IMR-90 (cell line): Measurements from ENCODE around the gene BACE1. TPM values are rescaled to one million over a fixed set of nuclear protein-coding genes. Genes with fewer than 3 reads are reported as not detected.

Source experiments
- ATAC-seq: fragments of 200-7000 bp; cut with Tn5 transposase; 2 replicates; pipeline ENCODE4 v1.9.1; 2020; ENCODE audit warnings: low read depth, mild to moderate bottlenecking, moderate library complexity
- BruUV-seq: library from RNA; stranded (reverse); fragments of 400-500 nt; replicated peaks from 2 replicates; lab custom pipeline; 2021; lab: Mats Ljungman, UMichigan
- CTCF ChIA-PET: fragments of 300-600 bp; formaldehyde crosslinking; extraction: SDS; loops from one replicate; lab custom pipeline; 2021; ENCODE audit warnings: antibody characterized with exemption; lab: Yijun Ruan, JAX
- POLR2A ChIA-PET: fragments of 300-600 bp; sonication (Branson Sonifier 250); formaldehyde crosslinking; loops from one replicate; lab custom pipeline; 2022; ENCODE audit warnings: antibody characterized with exemption; ENCODE audit not compliant: unreplicated experiment; lab: Charles Lee
- DNase-seq: peaks from one replicate; pipeline ENCODE4 v3.0.0; 2013
- H2AFZ ChIP-seq: replicated peaks from 2 replicates; pipeline ENCODE3; 2013; ENCODE audit warnings: low read length, mild to moderate bottlenecking; ENCODE audit not compliant: poor library complexity
- H2AK5ac ChIP-seq: 2 replicates; pipeline ENCODE4 v1.6.1; 2013; ENCODE audit warnings: low read depth, low read length, inconsistent platforms
- H2AK9ac ChIP-seq: replicated peaks from 2 replicates; pipeline ENCODE3; 2013; ENCODE audit warnings: mild to moderate bottlenecking, low read depth, low read length, moderate library complexity; ENCODE audit not compliant: poor library complexity
- H2BK120ac ChIP-seq: 2 replicates; pipeline ENCODE4 v1.6.1; 2013; ENCODE audit warnings: low read depth, low read length, inconsistent platforms
- H2BK15ac ChIP-seq: 3 replicates; pipeline ENCODE4 v1.6.1; 2013; ENCODE audit warnings: low read depth, low read length, inconsistent platforms
- H2BK20ac ChIP-seq: 2 replicates; pipeline ENCODE4 v1.6.1; 2013; ENCODE audit warnings: low read depth, mild to moderate bottlenecking, inconsistent platforms, low read length, moderate library complexity
- H2BK5ac ChIP-seq: 2 replicates; pipeline ENCODE4 v1.6.1; 2013; ENCODE audit warnings: mild to moderate bottlenecking, low read depth, low read length, inconsistent platforms; ENCODE audit not compliant: poor library complexity, severe bottlenecking
- H3K14ac ChIP-seq: replicated peaks from 2 replicates; pipeline ENCODE4 v1.6.1; 2013; ENCODE audit warnings: low read depth, low read length, inconsistent platforms
- H3K18ac ChIP-seq: 2 replicates; pipeline ENCODE4 v1.6.1; 2013; ENCODE audit warnings: low read depth, low read length, control low read depth
- H3K23ac ChIP-seq: 2 replicates; pipeline ENCODE4 v1.6.1; 2013; ENCODE audit warnings: low read depth, low read length, inconsistent platforms
- H3K27ac ChIP-seq: 2 replicates; pipeline ENCODE4 v1.5.1; 2013; ENCODE audit warnings: mild to moderate bottlenecking, control low read depth, low read length; ENCODE audit not compliant: insufficient read depth
- H3K27me3 ChIP-seq: 2 replicates; pipeline ENCODE4 v1.6.1; 2013; ENCODE audit warnings: low read length; ENCODE audit not compliant: control insufficient read depth, insufficient read depth
- H3K36me3 ChIP-seq: 2 replicates; pipeline ENCODE4 v1.6.1; 2013; ENCODE audit warnings: low read length, mixed read lengths; ENCODE audit not compliant: control insufficient read depth, insufficient read depth
- H3K4ac ChIP-seq: 2 replicates; pipeline ENCODE4 v1.6.1; 2013; ENCODE audit warnings: low read depth, low read length, inconsistent platforms
- H3K4me1 ChIP-seq: 2 replicates; pipeline ENCODE4 v1.6.1; 2013; ENCODE audit warnings: low read length, mixed read lengths; ENCODE audit not compliant: control insufficient read depth, insufficient read depth
- H3K4me2 ChIP-seq: 2 replicates; pipeline ENCODE4 v1.6.1; 2013; ENCODE audit warnings: low read depth, mild to moderate bottlenecking, control low read depth, low read length, moderate library complexity
- H3K4me3 ChIP-seq: 2 replicates; pipeline ENCODE4 v1.5.1; 2013; ENCODE audit warnings: low read depth, mild to moderate bottlenecking, control low read depth, low read length, moderate library complexity; ENCODE audit not compliant: insufficient read depth
- H3K56ac ChIP-seq: 2 replicates; pipeline ENCODE4 v1.6.1; 2013; ENCODE audit warnings: low read length, inconsistent platforms; ENCODE audit not compliant: insufficient read depth; ENCODE audit errors: extremely low read depth
- H3K79me1 ChIP-seq, 2 experiments: 2 replicates each; pipeline ENCODE4 v1.6.1; 2013; ENCODE audit warnings: low read length in 2 of 2, inconsistent platforms in 1 of 2, low read depth in 1 of 2
- H3K9ac ChIP-seq: 2 replicates; pipeline ENCODE4 v1.6.1; 2013; ENCODE audit warnings: low read depth, low read length, control low read depth
- H3K9me1 ChIP-seq: 2 replicates; pipeline ENCODE4 v1.6.1; 2013; ENCODE audit warnings: low read length, inconsistent platforms; ENCODE audit not compliant: insufficient read depth
- H3K9me3 ChIP-seq: 2 replicates; pipeline ENCODE4 v1.6.1; 2013; ENCODE audit warnings: low read length; ENCODE audit not compliant: control insufficient read depth, insufficient read depth
- H4K20me1 ChIP-seq: 2 replicates; pipeline ENCODE4 v1.6.1; 2013; ENCODE audit warnings: low read length, inconsistent platforms; ENCODE audit not compliant: insufficient read depth
- H4K5ac ChIP-seq: 2 replicates; pipeline ENCODE4 v1.6.1; 2013; ENCODE audit warnings: mild to moderate bottlenecking, low read depth, low read length, control low read depth
- H4K8ac ChIP-seq, 2 experiments: 2 replicates each; pipeline ENCODE4 v1.6.1; 2013; ENCODE audit warnings: low read depth in 2 of 2, low read length in 2 of 2, control low read depth in 1 of 2, inconsistent platforms in 1 of 2
- H4K91ac ChIP-seq: 2 replicates; pipeline ENCODE4 v1.6.1; 2013; ENCODE audit warnings: low read depth, low read length, inconsistent platforms; ENCODE audit not compliant: insufficient read depth
- BHLHE40 ChIP-seq: fragments of 150-350 bp; IDR thresholded peaks from 2 replicates; pipeline ENCODE4 v1.6.1; 2016; ENCODE audit warnings: mild to moderate bottlenecking, low read depth, low read length
- CEBPB ChIP-seq: IDR thresholded peaks from 2 replicates; pipeline ENCODE4 v1.6.1; 2012; ENCODE audit warnings: low read depth, low read length, improper control_type of control experiment
- CHD1 ChIP-seq: IDR thresholded peaks from 2 replicates; pipeline ENCODE4 v1.6.1; 2012; ENCODE audit warnings: low read depth, low read length, improper control_type of control experiment
- FOS ChIP-seq: fragments of 150-350 bp; IDR thresholded peaks from 2 replicates; pipeline ENCODE4 v1.6.1; 2016; ENCODE audit warnings: low read depth, low read length
- MAFK ChIP-seq: IDR thresholded peaks from 2 replicates; pipeline ENCODE4 v1.6.1; 2012; ENCODE audit warnings: low read depth, low read length, improper control_type of control experiment
- MAZ ChIP-seq: IDR thresholded peaks from 2 replicates; pipeline ENCODE4 v1.6.1; 2012; ENCODE audit warnings: low read depth, mild to moderate bottlenecking, low read length, improper control_type of control experiment, moderate library complexity, borderline replicate concordance
- MXI1 ChIP-seq: IDR thresholded peaks from 2 replicates; pipeline ENCODE4 v1.6.1; 2012; ENCODE audit warnings: low read depth, mild to moderate bottlenecking, low read length, moderate library complexity, borderline replicate concordance
- NFE2L2 ChIP-seq: fragments of 150-350 bp; IDR thresholded peaks from 2 replicates; pipeline ENCODE4 v1.6.1; 2016; ENCODE audit warnings: low read depth, mild to moderate bottlenecking, low read length
- POLR2A ChIP-seq: IDR thresholded peaks from 2 replicates; pipeline ENCODE4 v1.6.1; 2012; ENCODE audit warnings: mild to moderate bottlenecking, low read depth, low read length
- RAD21 ChIP-seq: IDR thresholded peaks from 2 replicates; pipeline ENCODE4 v1.6.1; 2012; ENCODE audit warnings: low read length, improper control_type of control experiment
- RCOR1 ChIP-seq: IDR thresholded peaks from 2 replicates; pipeline ENCODE4 v1.6.1; 2012; ENCODE audit warnings: mild to moderate bottlenecking, low read length, improper control_type of control experiment; ENCODE audit not compliant: insufficient replicate concordance
- RFX5 ChIP-seq: IDR thresholded peaks from 2 replicates; pipeline ENCODE4 v1.8.0; 2012; ENCODE audit warnings: low read depth, mild to moderate bottlenecking, low read length, moderate library complexity
- SMC3 ChIP-seq: fragments of 150-350 bp; IDR thresholded peaks from 2 replicates; pipeline ENCODE4 v1.6.1; 2016; ENCODE audit warnings: low read depth, mild to moderate bottlenecking, antibody characterized with exemption, low read length, moderate library complexity
- WGBS, 2 experiments: methylation state at CpG; one replicate each; pipeline versions ENCODE4 v1.1.5 to v1.1.7; 2013; ENCODE audit warnings: missing lambda C conversion rate in 2 of 2; ENCODE audit not compliant: insufficient read length in 1 of 2; ENCODE audit errors: extremely low coverage in 2 of 2; 5-methylcytosine and 5-hydroxymethylcytosine counted together
- dilution Hi-C: fragments of 300-500 bp; cut with HindIII; formaldehyde crosslinking; loops from one replicate; pipeline ENCODE4 v1.14.3; 2018; ENCODE audit warnings: low sequenced_read_pairs; ENCODE audit not compliant: unreplicated experiment
- in situ Hi-C: fragments of 300-500 bp; cut with MboI; formaldehyde crosslinking; loops from 3 replicates; pipeline ENCODE4 v1.14.3; 2019; ENCODE audit warnings: low sequenced_read_pairs, inconsistent platforms, mixed read lengths
- intact Hi-C: fragments of 100-400 bp; cut with micrococcal nuclease; formaldehyde crosslinking; loops from 2 replicates; pipeline ENCODE4 v1.10.0; 2022
- polyA plus RNA-seq, 3 experiments: library from polyadenylated mRNA; depleted of rRNA; stranded (reverse); fragments of >200 nt; gene quantifications; 2 replicates each; pipeline ENCODE4 v1.2.3, GENCODE V29; 2012; ENCODE audit warnings: low replicate concordance in 1 of 3
- total RNA-seq: library from RNA; depleted of rRNA; stranded (reverse); fragments of >200 nt; gene quantifications from 2 replicates; pipeline ENCODE4 v1.2.3, GENCODE V29; 2012
- TF ChIP-seq, protein P1 (sequence below): fragments of 150-350 bp; IDR thresholded peaks from 2 replicates; pipeline ENCODE4 v1.6.1; 2017; ENCODE audit warnings: mild to moderate bottlenecking, antibody characterized with exemption, low read length, low read depth
- TF ChIP-seq, protein P2 (sequence below): conservative IDR thresholded peaks from 2 replicates; pipeline ENCODE4 v1.5.1; 2012; ENCODE audit warnings: mild to moderate bottlenecking, low read depth, low read length, improper control_type of control experiment
- TF ChIP-seq, protein P3 (sequence below): fragments of 150-350 bp; IDR thresholded peaks from 2 replicates; pipeline ENCODE4 v1.6.1; 2016; ENCODE audit warnings: low read depth, mild to moderate bottlenecking, low read length, moderate library complexity, borderline replicate concordance

Gene BACE1
- total and polyA plus RNA-seq, 2 of the 4 experiments (the other 2 are of a cell fraction) = 27.6 to 50.6 TPM

DNA sequence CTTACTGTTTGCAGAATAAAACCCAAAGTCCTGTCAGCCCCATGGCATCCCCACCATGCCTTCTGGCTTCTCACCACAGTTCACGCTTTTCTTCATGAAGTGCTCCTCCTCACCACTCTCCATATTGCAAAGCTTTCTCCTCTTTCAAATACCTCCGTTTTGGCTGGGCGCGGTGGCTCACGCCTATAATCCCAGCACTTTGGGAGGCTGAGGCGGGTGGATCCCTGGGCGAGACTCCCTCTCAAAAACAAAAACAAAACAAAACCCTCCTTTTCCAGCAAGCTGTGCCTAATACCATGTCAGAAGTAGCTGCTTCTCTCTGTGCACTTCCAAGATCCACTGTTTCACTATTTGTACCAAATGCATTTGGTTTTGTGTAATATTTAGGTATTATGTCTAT is 6.7 kb downstream of the BACE1 start:
- Histone ChIP-seq H3K18ac (no peak overlapping the region), H3K4me3 (no peak overlapping the region), H2AFZ (no peak overlapping the region), H3K27ac (no peak overlapping the region), H3K79me1 (peaks cover 18 to 48% of the 10 kb centered on the region in 2 experiments), H3K4me1 (peaks cover under 1% of the 10 kb centered on the region; the same call in 1 of the 2 replicates), H3K27me3 (no peaks in the 10 kb centered on the region), H2BK5ac (no peak overlapping the region), H2AK5ac (no peak overlapping the region), H3K36me3 (peaks cover 5% of the 10 kb centered on the region), H2BK120ac (no peak overlapping the region), H3K9me1 (peaks cover 9% of the 10 kb centered on the region; the same call in 1 of the 2 replicates), H3K56ac (no peak overlapping the region), H3K4me2 (no peak overlapping the region), H3K23ac (no peak overlapping the region), H3K4ac (no peak overlapping the region), H2BK20ac (no peak overlapping the region), H3K9me3 (no peaks in the 10 kb centered on the region), H4K8ac (no peak overlapping the region), H3K14ac (no peak overlapping the region), H3K9ac (no peak overlapping the region), H4K20me1 (peaks cover 8% of the 10 kb centered on the region), H4K5ac (no peak overlapping the region), H2BK15ac (no peak overlapping the region), H2AK9ac (no peak overlapping the region), H4K91ac (no peak overlapping the region)
- in situ Hi-C loops = no loop called here
- dilution Hi-C loops = no loop called here
- 80% methylated on average over 1 of the region's 7 CpGs; no CpG with 5 or more reads in 1 of the 2 experiments for WGBS, 2 experiments
- ChIA-PET POLR2A (no interaction called here), CTCF (no interaction called here)
- TF ChIP-seq CEBPB (no peak), MAFK (no peak), SMC3 (no peak), CHD1 (no peak), RCOR1 (no peak), FOS (no peak), RAD21 (no peak), POLR2A (no peak), MAZ (no peak), MXI1 (no peak), RFX5 (no peak), NFE2L2 (no peak), BHLHE40 (no peak)
- TF ChIP-seq, protein P1, sequence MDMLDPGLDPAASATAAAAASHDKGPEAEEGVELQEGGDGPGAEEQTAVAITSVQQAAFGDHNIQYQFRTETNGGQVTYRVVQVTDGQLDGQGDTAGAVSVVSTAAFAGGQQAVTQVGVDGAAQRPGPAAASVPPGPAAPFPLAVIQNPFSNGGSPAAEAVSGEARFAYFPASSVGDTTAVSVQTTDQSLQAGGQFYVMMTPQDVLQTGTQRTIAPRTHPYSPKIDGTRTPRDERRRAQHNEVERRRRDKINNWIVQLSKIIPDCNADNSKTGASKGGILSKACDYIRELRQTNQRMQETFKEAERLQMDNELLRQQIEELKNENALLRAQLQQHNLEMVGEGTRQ = no peak
- TF ChIP-seq, protein P2, sequence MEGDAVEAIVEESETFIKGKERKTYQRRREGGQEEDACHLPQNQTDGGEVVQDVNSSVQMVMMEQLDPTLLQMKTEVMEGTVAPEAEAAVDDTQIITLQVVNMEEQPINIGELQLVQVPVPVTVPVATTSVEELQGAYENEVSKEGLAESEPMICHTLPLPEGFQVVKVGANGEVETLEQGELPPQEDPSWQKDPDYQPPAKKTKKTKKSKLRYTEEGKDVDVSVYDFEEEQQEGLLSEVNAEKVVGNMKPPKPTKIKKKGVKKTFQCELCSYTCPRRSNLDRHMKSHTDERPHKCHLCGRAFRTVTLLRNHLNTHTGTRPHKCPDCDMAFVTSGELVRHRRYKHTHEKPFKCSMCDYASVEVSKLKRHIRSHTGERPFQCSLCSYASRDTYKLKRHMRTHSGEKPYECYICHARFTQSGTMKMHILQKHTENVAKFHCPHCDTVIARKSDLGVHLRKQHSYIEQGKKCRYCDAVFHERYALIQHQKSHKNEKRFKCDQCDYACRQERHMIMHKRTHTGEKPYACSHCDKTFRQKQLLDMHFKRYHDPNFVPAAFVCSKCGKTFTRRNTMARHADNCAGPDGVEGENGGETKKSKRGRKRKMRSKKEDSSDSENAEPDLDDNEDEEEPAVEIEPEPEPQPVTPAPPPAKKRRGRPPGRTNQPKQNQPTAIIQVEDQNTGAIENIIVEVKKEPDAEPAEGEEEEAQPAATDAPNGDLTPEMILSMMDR = no peak
- TF ChIP-seq, protein P3, sequence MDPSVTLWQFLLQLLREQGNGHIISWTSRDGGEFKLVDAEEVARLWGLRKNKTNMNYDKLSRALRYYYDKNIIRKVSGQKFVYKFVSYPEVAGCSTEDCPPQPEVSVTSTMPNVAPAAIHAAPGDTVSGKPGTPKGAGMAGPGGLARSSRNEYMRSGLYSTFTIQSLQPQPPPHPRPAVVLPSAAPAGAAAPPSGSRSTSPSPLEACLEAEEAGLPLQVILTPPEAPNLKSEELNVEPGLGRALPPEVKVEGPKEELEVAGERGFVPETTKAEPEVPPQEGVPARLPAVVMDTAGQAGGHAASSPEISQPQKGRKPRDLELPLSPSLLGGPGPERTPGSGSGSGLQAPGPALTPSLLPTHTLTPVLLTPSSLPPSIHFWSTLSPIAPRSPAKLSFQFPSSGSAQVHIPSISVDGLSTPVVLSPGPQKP = no peak
- no TSS peak for BruUV-seq
- intact Hi-C loops = no loop called here
- ATAC-seq = no peak
- no peak for DNase-seq
